Trophoblast cell (in vitro differentiated cells and primary cell): ENCODE results near the gene ADCY4.

Source experiments
- DNase-seq, 2 donors: peaks; one replicate each; pipeline ENCODE4 v3.0.0-alpha.2; 2016
- H2AFZ ChIP-seq: 2 replicates; pipeline ENCODE4 v1.6.1; 2013; ENCODE audit warnings: low read length, moderate library complexity, mild to moderate bottlenecking; ENCODE audit not compliant: insufficient read depth, poor library complexity
- H2AK5ac ChIP-seq: 2 replicates; pipeline ENCODE4 v1.6.1; 2013; ENCODE audit warnings: mild to moderate bottlenecking, low read length
- H2BK120ac ChIP-seq: 2 replicates; pipeline ENCODE4 v1.6.1; 2013; ENCODE audit warnings: low read length, mild to moderate bottlenecking, moderate library complexity; ENCODE audit not compliant: insufficient read depth, poor library complexity
- H2BK12ac ChIP-seq: 2 replicates; pipeline ENCODE4 v1.6.1; 2013; ENCODE audit warnings: mild to moderate bottlenecking, low read length, moderate library complexity
- H2BK5ac ChIP-seq: 2 replicates; pipeline ENCODE4 v1.6.1; 2013; ENCODE audit warnings: low read length, low read depth, moderate library complexity, mild to moderate bottlenecking; ENCODE audit not compliant: poor library complexity
- H3K14ac ChIP-seq: 2 replicates; pipeline ENCODE4 v1.6.1; 2013; ENCODE audit warnings: mild to moderate bottlenecking, low read length
- H3K18ac ChIP-seq: 2 replicates; pipeline ENCODE4 v1.6.1; 2013; ENCODE audit warnings: mild to moderate bottlenecking, low read length
- H3K23ac ChIP-seq: 2 replicates; pipeline ENCODE4 v1.6.1; 2013; ENCODE audit warnings: low read length
- H3K27ac ChIP-seq: 2 replicates; pipeline ENCODE4 v1.5.1; 2013; ENCODE audit warnings: low read depth, mild to moderate bottlenecking, inconsistent platforms, low read length, moderate library complexity
- H3K27me3 ChIP-seq: 2 replicates; pipeline ENCODE4 v1.6.1; 2013; ENCODE audit warnings: inconsistent platforms, mild to moderate bottlenecking, low read length, moderate library complexity; ENCODE audit not compliant: insufficient read depth
- H3K36me3 ChIP-seq, 2 experiments: 1 replicate in 1 of 2; 2 replicates in 1 of 2; pipeline ENCODE4 v1.6.1; 2013; ENCODE audit warnings: low read length in 2 of 2, mild to moderate bottlenecking in 2 of 2, moderate library complexity in 1 of 2; ENCODE audit not compliant: insufficient read depth in 2 of 2, control insufficient read depth in 1 of 2
- H3K4ac ChIP-seq: 2 replicates; pipeline ENCODE4 v1.6.1; 2013; ENCODE audit warnings: low read depth, mild to moderate bottlenecking, low read length, moderate library complexity
- H3K4me1 ChIP-seq, 2 experiments: 1 replicate in 1 of 2; 2 replicates in 1 of 2; pipeline ENCODE4 v1.6.1; 2013; ENCODE audit warnings: low read length in 2 of 2, mild to moderate bottlenecking in 2 of 2, moderate library complexity in 1 of 2; ENCODE audit not compliant: insufficient read depth in 2 of 2, control insufficient read depth in 1 of 2
- H3K4me2 ChIP-seq: 2 replicates; pipeline ENCODE4 v1.6.1; 2013; ENCODE audit warnings: inconsistent platforms, mild to moderate bottlenecking, low read length, moderate library complexity
- H3K4me3 ChIP-seq: 2 replicates; pipeline ENCODE4 v1.5.1; 2013; ENCODE audit warnings: mild to moderate bottlenecking, low read depth, low read length, inconsistent platforms
- H3K79me1 ChIP-seq: one replicate; pipeline ENCODE4 v1.6.1; 2013; ENCODE audit warnings: low read length
- H3K79me2 ChIP-seq: 2 replicates; pipeline ENCODE4 v1.6.1; 2013; ENCODE audit warnings: low read length, mild to moderate bottlenecking; ENCODE audit not compliant: control insufficient read depth, insufficient read depth, poor library complexity
- H3K9ac ChIP-seq: 2 replicates; pipeline ENCODE4 v1.6.1; 2013; ENCODE audit warnings: mild to moderate bottlenecking, low read length
- H3K9me3 ChIP-seq: 2 replicates; pipeline ENCODE4 v1.6.1; 2013; ENCODE audit warnings: low read depth, mild to moderate bottlenecking, control low read depth, inconsistent platforms, low read length; ENCODE audit not compliant: insufficient read depth
- H4K12ac ChIP-seq: 2 replicates; pipeline ENCODE4 v1.6.1; 2013; ENCODE audit warnings: low read depth, mild to moderate bottlenecking, low read length, moderate library complexity
- H4K8ac ChIP-seq: 2 replicates; pipeline ENCODE4 v1.6.1; 2013; ENCODE audit warnings: low read depth, mild to moderate bottlenecking, low read length, moderate library complexity
- H4K91ac ChIP-seq: one replicate; pipeline ENCODE4 v1.6.1; 2013; ENCODE audit warnings: low read depth, mild to moderate bottlenecking, low read length, moderate library complexity
- WGBS: extraction: QIAGEN DNeasy Blood & Tissue Kit; methylation state at CpG from one replicate; pipeline ENCODE4 v1.1.7; 2013; ENCODE audit warnings: missing lambda C conversion rate; ENCODE audit not compliant: insufficient read length, insufficient coverage; ENCODE audit errors: extremely low coverage; 5-methylcytosine and 5-hydroxymethylcytosine counted together

ADCY4 gene

GRCh38 chr14:24370748-24371147 is 35.9 kb upstream of the ADCY4 start:
- H2AFZ ChIP-seq: no peak overlapping the region
- H2AK5ac ChIP-seq: no peak overlapping the region
- no peaks in the 10 kb centered on the region for H3K27me3 ChIP-seq
- H3K4me1 ChIP-seq: peaks cover 3 to 9% of the 10 kb centered on the region in 2 experiments
- peaks cover 5% of the 10 kb centered on the region for H3K79me2 ChIP-seq
- no peak overlapping the region for H3K4me3 ChIP-seq
- H3K27ac ChIP-seq: no peak overlapping the region
- H3K23ac ChIP-seq: no peak overlapping the region
- H2BK12ac ChIP-seq: no peak overlapping the region
- no peak overlapping the region for H3K14ac ChIP-seq
- H3K4ac ChIP-seq: no peak overlapping the region
- peaks cover 28% of the 10 kb centered on the region for H3K79me1 ChIP-seq
- no peak overlapping the region for H3K18ac ChIP-seq
- no peak overlapping the region for H4K91ac ChIP-seq
- H2BK120ac ChIP-seq: no peak overlapping the region
- no peak overlapping the region for H4K8ac ChIP-seq
- DNase-seq: no peak
- no peak overlapping the region for H2BK5ac ChIP-seq
- H3K4me2 ChIP-seq: no peak overlapping the region
- peaks cover 33 to 35% of the 10 kb centered on the region in 2 experiments for H3K36me3 ChIP-seq
- H4K12ac ChIP-seq: no peak overlapping the region
- WGBS: no CpG with 5 or more reads among the region's 1 CpG
- no peak overlapping the region for H3K9ac ChIP-seq
- H3K9me3 ChIP-seq: peaks cover 1% of the 10 kb centered on the region

GRCh38 chr14:24369907-24370687 is 35.2 kb upstream of the ADCY4 start:
- Histone ChIP-seq H3K9ac (no peak overlapping the region), H3K23ac (no peak overlapping the region), H2AFZ (no peak overlapping the region), H3K27ac (no peak overlapping the region), H3K4ac (no peak overlapping the region), H3K36me3 (peaks cover 28 to 31% of the 10 kb centered on the region in 2 experiments), H3K79me1 (peaks cover 30% of the 10 kb centered on the region), H3K4me3 (no peak overlapping the region), H4K12ac (no peak overlapping the region), H3K14ac (no peak overlapping the region), H2BK120ac (no peak overlapping the region), H4K91ac (no peak overlapping the region), H3K79me2 (peaks cover 6% of the 10 kb centered on the region), H3K4me2 (no peak overlapping the region), H3K18ac (no peak overlapping the region), H3K9me3 (peaks cover 1% of the 10 kb centered on the region), H2BK12ac (no peak overlapping the region), H3K27me3 (no peaks in the 10 kb centered on the region), H2BK5ac (no peak overlapping the region), H2AK5ac (no peak overlapping the region), H3K4me1 (peaks cover 3 to 9% of the 10 kb centered on the region in 2 experiments), H4K8ac (no peak overlapping the region)
- WGBS: no CpG with 5 or more reads among the region's 32 CpGs
- DNase-seq: no peak

DNA sequence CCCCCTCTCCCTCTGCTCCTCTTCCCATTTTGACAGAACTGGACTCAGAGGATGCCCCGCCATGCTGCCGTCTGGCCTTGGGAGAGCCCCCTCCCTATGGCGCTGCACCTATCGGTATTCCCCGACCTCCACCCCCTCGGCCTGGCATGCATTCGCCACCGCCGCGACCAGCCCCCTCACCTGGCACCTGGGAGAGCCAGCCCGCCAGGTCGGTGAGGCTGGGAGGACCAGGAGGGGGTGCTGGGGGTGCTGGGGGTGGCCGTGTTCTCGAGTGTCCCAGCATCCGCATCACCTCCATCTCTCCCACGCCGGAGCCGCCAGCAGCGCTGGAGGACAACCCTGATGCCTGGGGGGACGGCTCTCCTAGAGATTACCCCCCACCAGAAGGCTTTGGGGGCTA is 34.6 kb upstream of the ADCY4 start:
- Histone ChIP-seq H4K91ac (no peak overlapping the region), H2AK5ac (no peak overlapping the region), H2BK12ac (no peak overlapping the region), H2BK120ac (no peak overlapping the region), H3K27me3 (no peaks in the 10 kb centered on the region), H4K8ac (no peak overlapping the region), H3K4me1 (peaks cover 3 to 9% of the 10 kb centered on the region in 2 experiments), H3K23ac (no peak overlapping the region), H3K18ac (no peak overlapping the region), H4K12ac (no peak overlapping the region), H3K4ac (no peak overlapping the region), H3K4me3 (peak overlapping the region; percentile 77), H2BK5ac (no peak overlapping the region), H3K36me3 (peaks cover 25 to 31% of the 10 kb centered on the region in 2 experiments), H3K79me2 (peaks cover 6% of the 10 kb centered on the region), H3K9ac (no peak overlapping the region), H3K4me2 (peak overlapping the region; percentile 98), H3K9me3 (peaks cover 1% of the 10 kb centered on the region), H3K27ac (no peak overlapping the region), H2AFZ (no peak overlapping the region), H3K14ac (no peak overlapping the region), H3K79me1 (peaks cover 30% of the 10 kb centered on the region)
- no peak for DNase-seq
- WGBS: no CpG with 5 or more reads among the region's 20 CpGs

DNA sequence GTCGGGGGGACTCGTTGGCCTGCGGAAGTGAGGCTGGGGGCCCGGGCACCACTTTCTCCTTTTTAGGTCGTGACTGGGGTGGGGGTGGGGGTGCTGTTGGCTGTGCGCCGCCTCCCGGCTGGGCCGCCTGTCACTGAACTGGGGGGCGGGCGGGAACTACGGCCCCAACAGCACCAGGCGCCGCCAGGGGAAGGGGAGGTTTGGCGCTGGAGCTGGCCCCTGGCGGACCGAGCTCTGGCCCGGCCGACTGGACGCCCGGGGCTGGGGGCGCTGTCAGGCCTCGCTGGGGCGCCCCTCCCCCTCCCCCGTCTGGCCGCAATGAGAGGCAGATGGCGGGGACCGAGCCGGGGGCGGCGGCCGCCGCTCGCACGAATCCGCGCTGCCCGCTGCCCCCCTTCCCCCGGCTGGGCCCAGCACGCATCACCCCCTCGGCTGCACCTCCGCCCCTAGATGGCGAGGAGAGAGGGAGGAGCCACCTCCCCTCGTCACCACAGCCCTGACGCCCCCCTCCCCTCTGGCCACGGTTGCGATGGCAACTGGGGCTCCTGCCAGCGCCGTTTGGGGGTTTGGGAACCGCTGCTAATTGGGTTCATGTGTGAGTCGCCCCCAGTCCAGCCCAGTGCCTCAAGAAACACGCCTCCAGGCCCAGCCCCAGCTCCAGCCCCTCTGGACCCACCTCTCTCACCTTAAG is 33.8 kb upstream of the ADCY4 start:
- Histone ChIP-seq H3K27me3 (no peaks in the 10 kb centered on the region), H3K36me3 (peaks cover 19 to 25% of the 10 kb centered on the region in 2 experiments), H3K9ac (peak overlapping the region; percentile 19), H3K14ac (peak overlapping the region; percentile 93), H3K23ac (no peak overlapping the region), H3K79me1 (peaks cover 30% of the 10 kb centered on the region), H3K4me2 (peak overlapping the region; percentile 98), H4K91ac (peak overlapping the region; percentile 99), H3K9me3 (peaks cover 1% of the 10 kb centered on the region), H2AK5ac (peak overlapping the region; percentile 83), H3K79me2 (peaks cover 6% of the 10 kb centered on the region), H2BK5ac (peak overlapping the region; percentile 79), H2AFZ (peak overlapping the region; percentile 38), H3K4me3 (peak overlapping the region; percentile 77), H2BK120ac (peak overlapping the region; percentile 97), H3K27ac (peak overlapping the region; percentile 72), H3K18ac (peak overlapping the region; percentile 98), H2BK12ac (peak overlapping the region; percentile 81), H3K4me1 (peaks cover 3 to 9% of the 10 kb centered on the region in 2 experiments), H3K4ac (peak overlapping the region; percentile 97), H4K12ac (peak overlapping the region; percentile 94), H4K8ac (peak overlapping the region; percentile 94)
- DNase-seq: no peak
- no CpG with 5 or more reads among the region's 52 CpGs for WGBS
